ENCODE measurements around the gene EML6.

EML6 gene

GRCh38 chr2:54809819-54810218, 86.4 kb downstream of the EML6 start:
- Histone ChIP-seq H3K4me1 (ENCODE audit: insufficient read depth, low read length) (no peaks in the 10 kb centered on the region), H3K4me3 (ENCODE audit: low read depth in 1 of 2, low read length in 2 of 2) (no peak overlapping the region), H3K27me3 (ENCODE audit: control insufficient read depth in 1 of 2, insufficient read depth in 2 of 2, low read length in 2 of 2) (no peaks in the 10 kb centered on the region), H3K36me3 (ENCODE audit: insufficient read depth, low read length) (no peaks in the 10 kb centered on the region), H3K9ac (ENCODE audit: low read length) (no peak overlapping the region), H3K9me3 (ENCODE audit: low read length) (no peaks in the 10 kb centered on the region), H3K27ac (ENCODE audit: low read depth, low read length) (no peak overlapping the region)

GRCh38 chr2:54810246-54810645, 86.8 kb downstream of the EML6 start:
- Histone ChIP-seq H3K36me3 (ENCODE audit: insufficient read depth, low read length) (no peaks in the 10 kb centered on the region), H3K27ac (ENCODE audit: low read depth, low read length) (no peak overlapping the region), H3K9ac (ENCODE audit: low read length) (no peak overlapping the region), H3K4me1 (ENCODE audit: insufficient read depth, low read length) (no peaks in the 10 kb centered on the region), H3K9me3 (ENCODE audit: low read length) (no peaks in the 10 kb centered on the region), H3K27me3 (ENCODE audit: control insufficient read depth in 1 of 2, insufficient read depth in 2 of 2, low read length in 2 of 2) (no peaks in the 10 kb centered on the region), H3K4me3 (ENCODE audit: low read depth in 1 of 2, low read length in 2 of 2) (no peak overlapping the region)

DNA sequence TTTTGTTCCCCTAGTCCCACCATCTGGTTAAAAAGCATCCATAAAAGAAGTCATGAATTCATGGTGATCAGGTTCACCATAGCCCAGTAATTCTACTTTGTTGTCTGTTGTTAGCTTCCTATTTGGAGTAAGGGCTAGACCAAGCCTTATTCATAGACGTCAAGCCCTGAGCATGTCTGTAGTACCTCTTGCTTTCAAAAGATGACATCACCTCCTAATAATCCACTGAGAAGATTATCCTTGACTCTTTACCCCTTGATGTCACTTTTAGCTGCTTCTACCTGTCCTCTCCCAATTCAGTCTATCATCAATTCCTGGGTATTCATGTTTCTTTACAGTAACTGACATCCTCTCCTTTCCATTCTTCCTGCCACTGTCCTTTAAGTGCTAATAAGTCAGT, 90.1 kb downstream of the EML6 start:
- Histone ChIP-seq H3K27ac (ENCODE audit: low read depth, low read length) (no peak overlapping the region), H3K36me3 (ENCODE audit: insufficient read depth, low read length) (no peaks in the 10 kb centered on the region), H3K4me3 (ENCODE audit: low read depth in 1 of 2, low read length in 2 of 2) (no peak overlapping the region), H3K4me1 (ENCODE audit: insufficient read depth, low read length) (no peaks in the 10 kb centered on the region), H3K27me3 (ENCODE audit: control insufficient read depth in 1 of 2, insufficient read depth in 2 of 2, low read length in 2 of 2) (no peaks in the 10 kb centered on the region), H3K9ac (ENCODE audit: low read length) (no peak overlapping the region), H3K9me3 (ENCODE audit: low read length) (no peaks in the 10 kb centered on the region)

GRCh38 chr2:54814389-54815147, 91.1 kb downstream of the EML6 start:
- Histone ChIP-seq H3K27ac (ENCODE audit: low read depth, low read length) (no peak overlapping the region), H3K27me3 (ENCODE audit: control insufficient read depth in 1 of 2, insufficient read depth in 2 of 2, low read length in 2 of 2) (no peaks in the 10 kb centered on the region), H3K4me3 (ENCODE audit: low read depth in 1 of 2, low read length in 2 of 2) (no peak overlapping the region)

DNA sequence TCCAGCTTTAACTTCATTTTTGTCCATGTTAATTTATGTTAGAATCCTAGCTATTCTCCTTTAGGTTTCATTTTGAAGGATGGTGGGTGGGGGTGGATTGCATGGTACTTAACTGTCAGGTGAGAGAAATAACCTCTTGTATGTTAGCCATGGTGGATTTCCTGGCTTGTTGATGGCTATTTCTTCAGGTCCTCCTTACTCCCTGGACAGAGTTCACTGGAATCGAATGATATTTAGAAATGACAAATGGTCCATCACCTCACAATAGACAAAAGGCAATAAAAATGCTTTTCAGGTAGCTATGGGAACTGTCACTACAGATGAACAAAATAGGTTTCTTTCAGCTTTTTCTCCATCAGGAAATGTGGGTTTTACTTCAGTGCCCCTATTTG, 91.7 kb downstream of the EML6 start:
- Histone ChIP-seq H3K9me3 (ENCODE audit: low read length) (no peaks in the 10 kb centered on the region), H3K36me3 (ENCODE audit: insufficient read depth, low read length) (no peaks in the 10 kb centered on the region), H3K27me3 (ENCODE audit: control insufficient read depth in 1 of 2, insufficient read depth in 2 of 2, low read length in 2 of 2) (no peaks in the 10 kb centered on the region), H3K9ac (ENCODE audit: low read length) (no peak overlapping the region), H3K4me3 (ENCODE audit: low read depth in 1 of 2, low read length in 2 of 2) (no peak overlapping the region), H3K4me1 (ENCODE audit: insufficient read depth, low read length) (no peaks in the 10 kb centered on the region), H3K27ac (ENCODE audit: low read depth, low read length) (no peak overlapping the region)

More at GRCh38 chr2:54814389-54815147, 91.1 kb downstream of the EML6 start:
- no peaks in the 10 kb centered on the region for H3K36me3 ChIP-seq (ENCODE audit: insufficient read depth, low read length)
- H3K9ac ChIP-seq (ENCODE audit: low read length): no peak overlapping the region
- no peaks in the 10 kb centered on the region for H3K9me3 ChIP-seq (ENCODE audit: low read length)
- no peaks in the 10 kb centered on the region for H3K4me1 ChIP-seq (ENCODE audit: insufficient read depth, low read length)

GRCh38 chr2:54818226-54818625, 94.8 kb downstream of the EML6 start:
- Histone ChIP-seq H3K4me3 (ENCODE audit: low read depth in 1 of 2, low read length in 2 of 2) (no peak overlapping the region), H3K4me1 (ENCODE audit: insufficient read depth, low read length) (no peaks in the 10 kb centered on the region), H3K9me3 (ENCODE audit: low read length) (no peaks in the 10 kb centered on the region), H3K36me3 (ENCODE audit: insufficient read depth, low read length) (no peaks in the 10 kb centered on the region), H3K27me3 (ENCODE audit: control insufficient read depth in 1 of 2, insufficient read depth in 2 of 2, low read length in 2 of 2) (no peaks in the 10 kb centered on the region), H3K9ac (ENCODE audit: low read length) (no peak overlapping the region), H3K27ac (ENCODE audit: low read depth, low read length) (no peak overlapping the region)

DNA sequence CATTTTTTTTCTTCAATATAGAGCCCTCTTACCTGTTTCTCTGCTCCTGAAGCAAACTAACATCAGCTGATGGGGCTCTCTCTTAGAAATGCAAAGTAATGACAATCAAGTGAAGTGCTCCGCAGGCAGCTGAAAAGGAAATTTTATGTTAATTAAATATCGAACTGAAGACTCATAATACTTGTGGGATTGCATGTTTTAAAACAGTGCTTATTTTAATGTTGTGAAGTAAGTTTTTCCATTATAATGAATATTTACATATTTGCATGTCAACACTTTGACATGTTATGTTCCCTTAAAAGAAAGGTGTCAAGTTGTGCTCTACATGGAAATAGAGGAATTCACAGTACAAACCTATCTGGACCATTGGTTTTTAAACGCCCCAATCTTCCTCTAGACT, 97.1 kb downstream of the EML6 start:
- H3K27ac ChIP-seq (ENCODE audit: low read depth, low read length): no peak overlapping the region
- H3K36me3 ChIP-seq (ENCODE audit: insufficient read depth, low read length): no peaks in the 10 kb centered on the region
- no peak overlapping the region for H3K9ac ChIP-seq (ENCODE audit: low read length)
- H3K4me1 ChIP-seq (ENCODE audit: insufficient read depth, low read length): no peaks in the 10 kb centered on the region
- H3K9me3 ChIP-seq (ENCODE audit: low read length): no peaks in the 10 kb centered on the region
- H3K27me3 ChIP-seq (ENCODE audit: control insufficient read depth in 1 of 2, insufficient read depth in 2 of 2, low read length in 2 of 2): no peaks in the 10 kb centered on the region
- no peak overlapping the region for H3K4me3 ChIP-seq (ENCODE audit: low read depth in 1 of 2, low read length in 2 of 2)

DNA sequence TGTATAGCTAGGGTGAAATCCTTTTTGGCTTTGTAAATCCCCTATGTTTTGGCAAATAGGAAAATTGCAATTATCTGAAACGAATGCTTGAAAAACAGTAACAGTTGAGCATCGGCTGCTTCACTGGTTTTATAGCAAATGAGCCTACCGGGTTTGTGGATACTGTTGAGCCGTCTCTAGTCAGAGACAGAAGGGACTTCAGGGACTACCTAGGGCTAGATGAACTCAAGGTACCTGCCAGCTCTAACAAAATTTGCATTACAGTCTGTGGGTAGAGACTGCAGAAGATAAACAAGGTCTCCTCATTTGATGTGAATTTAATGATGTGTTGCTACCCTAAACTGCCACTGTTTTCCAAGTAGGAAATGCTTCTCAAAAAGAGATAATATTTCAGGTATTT, 101.1 kb downstream of the EML6 start:
- no peak overlapping the region for H3K27ac ChIP-seq (ENCODE audit: low read depth, low read length)
- H3K36me3 ChIP-seq (ENCODE audit: insufficient read depth, low read length): no peaks in the 10 kb centered on the region
- no peaks in the 10 kb centered on the region for H3K9me3 ChIP-seq (ENCODE audit: low read length)
- no peak overlapping the region for H3K9ac ChIP-seq (ENCODE audit: low read length)
- no peaks in the 10 kb centered on the region for H3K4me1 ChIP-seq (ENCODE audit: insufficient read depth, low read length)
- H3K27me3 ChIP-seq (ENCODE audit: control insufficient read depth in 1 of 2, insufficient read depth in 2 of 2, low read length in 2 of 2): no peaks in the 10 kb centered on the region
- H3K4me3 ChIP-seq (ENCODE audit: low read depth in 1 of 2, low read length in 2 of 2): no peak overlapping the region

DNA sequence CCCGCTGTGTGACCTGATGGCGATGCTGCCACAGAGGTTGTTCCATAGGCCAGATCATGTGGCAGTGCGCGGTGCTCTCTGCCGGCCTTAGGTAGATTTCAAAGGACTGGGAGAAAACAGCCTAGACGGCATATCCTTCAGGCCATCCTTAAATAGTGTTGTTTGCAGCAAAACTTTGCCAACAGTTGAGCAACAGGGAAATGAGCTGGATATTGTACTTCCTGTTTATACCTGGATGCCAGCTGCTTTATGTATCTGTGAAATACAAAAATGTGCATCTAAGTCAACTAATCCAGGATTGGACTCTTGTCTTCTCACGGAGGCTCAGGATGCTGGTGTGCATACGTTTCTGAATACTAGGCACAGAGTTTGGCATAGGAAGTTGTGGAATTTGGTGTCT, 107.1 kb downstream of the EML6 start:
- Histone ChIP-seq H3K36me3 (ENCODE audit: insufficient read depth, low read length) (no peaks in the 10 kb centered on the region), H3K4me1 (ENCODE audit: insufficient read depth, low read length) (no peaks in the 10 kb centered on the region), H3K27me3 (ENCODE audit: control insufficient read depth in 1 of 2, insufficient read depth in 2 of 2, low read length in 2 of 2) (no peaks in the 10 kb centered on the region), H3K4me3 (ENCODE audit: low read depth in 1 of 2, low read length in 2 of 2) (no peak overlapping the region), H3K27ac (ENCODE audit: low read depth, low read length) (no peak overlapping the region), H3K9ac (ENCODE audit: low read length) (no peak overlapping the region), H3K9me3 (ENCODE audit: low read length) (no peaks in the 10 kb centered on the region)

GRCh38 chr2:54831480-54831879, 108.0 kb downstream of the EML6 start:
- Histone ChIP-seq H3K27me3 (ENCODE audit: control insufficient read depth in 1 of 2, insufficient read depth in 2 of 2, low read length in 2 of 2) (no peaks in the 10 kb centered on the region), H3K9me3 (ENCODE audit: low read length) (no peaks in the 10 kb centered on the region), H3K27ac (ENCODE audit: low read depth, low read length) (no peak overlapping the region), H3K9ac (ENCODE audit: low read length) (no peak overlapping the region), H3K36me3 (ENCODE audit: insufficient read depth, low read length) (no peaks in the 10 kb centered on the region), H3K4me3 (ENCODE audit: low read depth in 1 of 2, low read length in 2 of 2) (no peak overlapping the region), H3K4me1 (ENCODE audit: insufficient read depth, low read length) (no peaks in the 10 kb centered on the region)

DNA sequence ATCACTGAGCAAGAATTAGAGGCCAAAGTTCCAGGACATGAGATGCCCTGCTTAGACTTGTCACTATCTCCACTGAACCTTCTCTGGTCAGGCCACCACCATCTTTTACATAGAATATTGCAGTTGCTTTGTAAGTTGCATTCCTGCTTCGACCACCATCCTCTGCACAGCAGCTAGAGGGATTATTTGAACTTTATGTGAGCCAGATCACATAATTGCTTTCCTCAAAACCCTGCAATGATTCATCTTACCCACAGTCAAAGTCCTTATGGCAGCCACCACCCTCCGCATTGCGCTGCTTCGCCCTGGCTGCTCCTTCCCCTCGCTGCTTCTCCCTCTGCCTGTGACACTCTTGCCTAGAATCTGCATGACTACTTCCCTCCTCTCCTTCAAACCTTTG, 111.3 kb downstream of the EML6 start:
- no peaks in the 10 kb centered on the region for H3K27me3 ChIP-seq (ENCODE audit: control insufficient read depth in 1 of 2, insufficient read depth in 2 of 2, low read length in 2 of 2)
- no peak overlapping the region for H3K4me3 ChIP-seq (ENCODE audit: low read depth in 1 of 2, low read length in 2 of 2)
- no peaks in the 10 kb centered on the region for H3K4me1 ChIP-seq (ENCODE audit: insufficient read depth, low read length)
- no peak overlapping the region for H3K9ac ChIP-seq (ENCODE audit: low read length)
- H3K9me3 ChIP-seq (ENCODE audit: low read length): no peaks in the 10 kb centered on the region
- no peaks in the 10 kb centered on the region for H3K36me3 ChIP-seq (ENCODE audit: insufficient read depth, low read length)
- no peak overlapping the region for H3K27ac ChIP-seq (ENCODE audit: low read depth, low read length)

DNA sequence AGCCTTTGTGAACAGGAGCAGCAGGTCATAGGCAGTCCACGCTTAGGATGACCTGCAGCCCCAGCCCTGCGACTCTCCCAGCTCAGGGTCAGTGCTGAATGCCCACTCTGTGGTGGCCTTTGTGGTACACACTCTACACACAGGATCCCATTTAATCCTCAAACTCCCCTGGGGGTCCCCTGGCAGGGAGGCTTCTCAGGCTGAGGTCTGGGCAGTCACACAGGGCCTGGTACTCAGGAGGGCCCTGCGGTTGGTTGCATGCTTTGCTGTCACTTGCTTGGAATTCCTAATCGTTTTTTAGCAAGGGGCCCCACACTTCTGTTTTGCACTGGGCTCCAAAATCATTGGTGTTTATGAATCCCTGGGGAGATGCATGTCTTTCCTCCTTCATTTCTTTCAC, 113.0 kb downstream of the EML6 start:
- no peak overlapping the region for H3K4me3 ChIP-seq (ENCODE audit: low read depth in 1 of 2, low read length in 2 of 2)
- no peak overlapping the region for H3K27ac ChIP-seq (ENCODE audit: low read depth, low read length)
- H3K9me3 ChIP-seq (ENCODE audit: low read length): no peaks in the 10 kb centered on the region
- H3K9ac ChIP-seq (ENCODE audit: low read length): no peak overlapping the region
- no peaks in the 10 kb centered on the region for H3K4me1 ChIP-seq (ENCODE audit: insufficient read depth, low read length)
- H3K36me3 ChIP-seq (ENCODE audit: insufficient read depth, low read length): no peaks in the 10 kb centered on the region
- H3K27me3 ChIP-seq (ENCODE audit: control insufficient read depth in 1 of 2, insufficient read depth in 2 of 2, low read length in 2 of 2): no peaks in the 10 kb centered on the region
